Lower lobe of right lung (tissue), 2 donors: ENCODE data around the gene OR2D2. TPM values are rescaled to one million over a fixed set of nuclear protein-coding genes. Genes with fewer than 3 reads are reported as not detected.

Experiments used
- ATAC-seq, 2 donors: fragments of 200-7000 bp; cut with Tn5 transposase; one replicate each; pipeline ENCODE4 v1.9.1; 2020 to 2022; ENCODE audit warnings: mild to moderate bottlenecking in 2 of 2, moderate library complexity in 2 of 2
- DNase-seq: peaks from one replicate; pipeline ENCODE4 v3.0.0-alpha.2; 2020
- H3K27ac ChIP-seq: fragments of 200-600 bp; one replicate; pipeline ENCODE4 v1.8.0; 2022
- H3K27me3 ChIP-seq: fragments of 200-600 bp; one replicate; pipeline ENCODE4 v1.8.0; 2022; ENCODE audit warnings: low read depth
- H3K36me3 ChIP-seq: fragments of 200-600 bp; one replicate; pipeline ENCODE4 v1.8.0; 2022; ENCODE audit warnings: mild to moderate bottlenecking
- H3K4me1 ChIP-seq: fragments of 200-600 bp; one replicate; pipeline ENCODE4 v1.8.0; 2022
- H3K4me3 ChIP-seq: fragments of 200-600 bp; one replicate; pipeline ENCODE4 v1.8.0; 2022; ENCODE audit warnings: mild to moderate bottlenecking
- H3K9me3 ChIP-seq: fragments of 200-600 bp; one replicate; pipeline ENCODE4 v1.8.0; 2022
- intact Hi-C: fragments of 100-400 bp; cut with DNase I; formaldehyde crosslinking; loops from one replicate; pipeline ENCODE4 v1.11.0; 2022
- long read RNA-seq: library from polyadenylated mRNA; unstranded; transcript quantifications from one replicate; pipeline ENCODE4 v2.0.0, GENCODE V29; 2021
- total RNA-seq: library from RNA; stranded (reverse); fragmentation: NEBNext Ultra II Directional; extraction: Animal tissue kit (Norgen Biotek cat#: 25700); gene quantifications from one replicate; pipeline ENCODE4 v1.2.1, GENCODE V29; 2021
- TF ChIP-seq, protein P1 (sequence below): fragments of 200-600 bp; IDR thresholded peaks from one replicate; pipeline ENCODE4 v1.8.0; 2022; ENCODE audit warnings: antibody characterized with exemption, mild to moderate bottlenecking
- donor health status: DM: no; HTN: yes; CAD: no; lungs with severe emphysema.

Gene OR2D2, protein sequence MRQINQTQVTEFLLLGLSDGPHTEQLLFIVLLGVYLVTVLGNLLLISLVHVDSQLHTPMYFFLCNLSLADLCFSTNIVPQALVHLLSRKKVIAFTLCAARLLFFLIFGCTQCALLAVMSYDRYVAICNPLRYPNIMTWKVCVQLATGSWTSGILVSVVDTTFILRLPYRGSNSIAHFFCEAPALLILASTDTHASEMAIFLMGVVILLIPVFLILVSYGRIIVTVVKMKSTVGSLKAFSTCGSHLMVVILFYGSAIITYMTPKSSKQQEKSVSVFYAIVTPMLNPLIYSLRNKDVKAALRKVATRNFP
- total RNA-seq, result not detected
- long read RNA-seq, result 0 reads

DNA sequence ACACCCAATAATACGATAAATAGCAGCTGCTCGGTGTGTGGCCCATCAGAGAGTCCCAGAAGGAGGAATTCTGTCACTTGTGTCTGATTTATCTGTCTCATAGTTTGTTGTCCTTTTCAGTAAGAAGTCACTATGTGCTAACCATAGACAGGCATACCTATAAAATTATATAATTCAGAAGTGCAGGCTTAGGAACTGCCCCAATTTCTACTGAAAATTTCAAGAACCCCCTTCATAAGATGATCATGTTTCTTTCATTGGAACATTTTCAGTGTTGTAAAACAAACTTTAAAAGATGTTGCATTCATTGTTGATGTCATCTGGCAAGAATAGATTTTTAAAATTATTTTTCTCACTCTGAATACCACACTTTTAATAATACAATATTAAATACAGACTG lies at the start of gene OR2D2:
Gene OR2D2 (minus strand): TSS at position 101 of the 400 bp plus-strand sequence. CDS start 0 bp downstream, at position 101.
- Histone ChIP-seq H3K4me3 (no peak within 1 kb of the TSS), H3K27me3 (no peaks in the 10 kb centered on the region), H3K36me3 (no peaks in the 10 kb centered on the region), H3K27ac (no peak within 1 kb of the TSS), H3K9me3 (no peaks in the 10 kb centered on the region), H3K4me1 (no peaks in the 10 kb centered on the region)
- ATAC-seq (no peak), DNase-seq (no peak)
- TF ChIP-seq, protein P1, sequence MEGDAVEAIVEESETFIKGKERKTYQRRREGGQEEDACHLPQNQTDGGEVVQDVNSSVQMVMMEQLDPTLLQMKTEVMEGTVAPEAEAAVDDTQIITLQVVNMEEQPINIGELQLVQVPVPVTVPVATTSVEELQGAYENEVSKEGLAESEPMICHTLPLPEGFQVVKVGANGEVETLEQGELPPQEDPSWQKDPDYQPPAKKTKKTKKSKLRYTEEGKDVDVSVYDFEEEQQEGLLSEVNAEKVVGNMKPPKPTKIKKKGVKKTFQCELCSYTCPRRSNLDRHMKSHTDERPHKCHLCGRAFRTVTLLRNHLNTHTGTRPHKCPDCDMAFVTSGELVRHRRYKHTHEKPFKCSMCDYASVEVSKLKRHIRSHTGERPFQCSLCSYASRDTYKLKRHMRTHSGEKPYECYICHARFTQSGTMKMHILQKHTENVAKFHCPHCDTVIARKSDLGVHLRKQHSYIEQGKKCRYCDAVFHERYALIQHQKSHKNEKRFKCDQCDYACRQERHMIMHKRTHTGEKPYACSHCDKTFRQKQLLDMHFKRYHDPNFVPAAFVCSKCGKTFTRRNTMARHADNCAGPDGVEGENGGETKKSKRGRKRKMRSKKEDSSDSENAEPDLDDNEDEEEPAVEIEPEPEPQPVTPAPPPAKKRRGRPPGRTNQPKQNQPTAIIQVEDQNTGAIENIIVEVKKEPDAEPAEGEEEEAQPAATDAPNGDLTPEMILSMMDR, result no peak
- intact Hi-C loops, result no loop called here

DNA sequence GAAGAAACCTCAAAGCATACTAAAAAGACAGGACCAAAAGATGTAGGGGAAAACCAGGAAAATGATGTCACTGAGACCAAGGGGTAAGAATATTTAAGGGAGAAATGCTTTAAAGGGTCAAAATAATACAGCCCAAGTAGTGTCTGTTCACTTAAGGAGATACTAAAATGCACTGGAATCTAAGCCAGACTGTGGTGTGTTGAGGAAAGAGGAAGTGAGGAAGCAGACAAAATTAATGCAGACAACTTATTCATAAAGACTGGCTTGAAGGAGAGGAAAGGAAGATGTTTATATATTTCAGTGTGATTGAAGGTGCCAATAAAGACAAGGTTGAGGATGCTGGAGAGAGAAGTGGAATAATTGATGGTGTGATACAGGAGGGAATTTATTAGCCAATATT lies 49.7 kb upstream of the OR2D2 start:
- intact Hi-C loops, result no loop called here
- ATAC-seq (no peak), DNase-seq (no peak)
- Histone ChIP-seq H3K4me1 (no peaks in the 10 kb centered on the region), H3K9me3 (no peaks in the 10 kb centered on the region), H3K36me3 (no peaks in the 10 kb centered on the region), H3K27ac (no peak overlapping the region), H3K27me3 (no peaks in the 10 kb centered on the region), H3K4me3 (no peak overlapping the region)
- TF ChIP-seq, protein P1, result no peak

DNA sequence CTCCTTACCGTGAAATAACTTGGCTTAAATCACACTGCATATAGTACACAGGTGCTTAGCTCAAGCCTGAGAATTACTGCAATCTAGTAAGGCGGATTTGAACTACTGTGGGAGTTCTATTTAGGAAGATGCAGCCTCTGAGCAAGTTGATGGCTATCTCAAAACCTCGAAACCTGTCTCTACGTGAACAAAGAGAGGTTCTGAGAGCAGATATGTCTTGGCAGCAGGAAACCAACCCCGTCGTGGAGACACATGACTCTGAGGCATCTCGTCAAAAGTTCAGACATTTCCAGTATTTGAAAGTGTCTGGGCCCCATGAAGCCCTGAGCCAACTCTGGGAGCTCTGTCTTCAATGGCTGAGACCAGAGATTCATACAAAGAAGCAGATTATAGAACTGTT lies 39.8 kb upstream of the OR2D2 start:
- DNase-seq, result no peak
- TF ChIP-seq, protein P1, result no peak
- ATAC-seq, result no peak
- Histone ChIP-seq H3K27me3 (no peaks in the 10 kb centered on the region), H3K9me3 (no peaks in the 10 kb centered on the region), H3K4me1 (peaks cover 8% of the 10 kb centered on the region), H3K4me3 (no peak overlapping the region), H3K36me3 (no peaks in the 10 kb centered on the region), H3K27ac (no peak overlapping the region)
- intact Hi-C loops, result no loop called here

DNA sequence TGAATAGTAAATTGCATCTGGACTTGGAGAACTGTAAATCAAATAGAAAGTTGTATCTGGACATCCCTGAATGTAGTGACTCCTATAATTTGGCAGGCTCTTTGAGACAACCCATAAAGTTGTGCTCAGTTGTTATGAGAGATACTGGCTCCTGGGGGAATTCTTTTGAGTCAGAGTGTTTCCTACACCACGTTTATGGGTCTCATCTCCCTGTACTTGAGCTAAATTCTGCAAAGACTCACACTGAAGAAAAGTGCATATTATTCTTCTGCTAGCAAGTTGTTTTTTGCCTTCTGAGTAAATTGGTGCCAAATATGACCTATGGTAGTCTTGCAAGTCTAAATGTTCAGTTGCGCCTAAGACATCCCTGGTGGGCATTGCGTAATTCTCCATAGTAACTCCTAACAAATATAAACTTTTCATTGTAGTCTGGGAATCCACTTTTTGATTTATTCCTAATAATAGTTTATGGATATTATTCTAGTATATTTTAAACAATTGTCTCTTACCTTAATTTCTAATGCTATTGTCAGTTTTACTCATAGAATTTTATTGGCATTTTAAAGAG lies 38.9 kb upstream of the OR2D2 start:
- peaks cover 12% of the 10 kb centered on the region for H3K4me1 ChIP-seq
- H3K9me3 ChIP-seq, result no peaks in the 10 kb centered on the region
- DNase-seq, result no peak
- intact Hi-C loops, result no loop called here
- no peaks in the 10 kb centered on the region for H3K27me3 ChIP-seq
- H3K36me3 ChIP-seq, result no peaks in the 10 kb centered on the region
- H3K4me3 ChIP-seq, result no peak overlapping the region
- TF ChIP-seq, protein P1, result no peak
- ATAC-seq, result no peak
- H3K27ac ChIP-seq, result no peak overlapping the region

DNA sequence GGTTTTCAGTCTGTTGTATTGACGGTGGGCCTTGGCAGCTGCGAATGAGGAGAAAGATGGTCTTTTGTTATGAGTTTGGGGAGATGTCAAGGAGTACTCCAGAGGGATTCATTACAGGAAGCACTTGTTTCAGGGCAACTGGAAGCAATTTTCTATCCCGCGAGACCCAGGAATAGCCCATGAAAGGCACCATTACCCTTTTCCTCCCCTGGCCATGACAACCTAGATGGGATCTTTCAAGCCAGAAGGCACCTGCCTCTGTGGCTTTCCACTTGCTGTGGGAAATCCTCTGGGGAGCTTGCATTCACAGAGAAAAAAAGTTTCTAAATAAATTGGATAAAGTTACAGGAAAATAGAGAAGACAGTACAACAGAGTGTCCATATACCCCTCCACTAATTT lies 36.6 kb upstream of the OR2D2 start:
- no peaks in the 10 kb centered on the region for H3K9me3 ChIP-seq
- TF ChIP-seq, protein P1, result no peak
- no peak overlapping the region for H3K27ac ChIP-seq
- H3K4me1 ChIP-seq, result peaks cover 12% of the 10 kb centered on the region
- no peaks in the 10 kb centered on the region for H3K27me3 ChIP-seq
- no peak for ATAC-seq
- no peaks in the 10 kb centered on the region for H3K36me3 ChIP-seq
- no peak overlapping the region for H3K4me3 ChIP-seq
- intact Hi-C loops, result no loop called here
- no peak for DNase-seq
